GM12878 (cell line): ENCODE measurements around the gene GMDS. TPM values are rescaled to one million over a fixed set of nuclear protein-coding genes. Genes with fewer than 3 reads are reported as not detected.

ENCODE experiments used
- ATAC-seq: fragments of 200-7000 bp; cut with Tn5 transposase; 3 replicates; pipeline ENCODE4 v1.9.1; 2020; ENCODE audit warnings: mild to moderate bottlenecking, moderate library complexity
- BruUV-seq: library from RNA; stranded (reverse); fragments of 400-500 nt; replicated peaks from 2 replicates; lab custom pipeline; 2021; lab: Mats Ljungman, UMichigan
- CTCF ChIA-PET: fragments of 300-600 bp; sonication (Branson Sonifier 250); formaldehyde crosslinking; extraction: SDS; loops from one replicate; lab custom pipeline; 2021; ENCODE audit warnings: inconsistent platforms; lab: Yijun Ruan, JAX
- POLR2A ChIA-PET: fragments of 350-600 bp; formaldehyde crosslinking; extraction: SDS; loops from one replicate; lab custom pipeline; 2021; ENCODE audit warnings: inconsistent platforms; lab: Charles Lee
- RAD21 ChIA-PET: fragments of 300-600 bp; sonication (Branson Sonifier 250); formaldehyde crosslinking; loops from one replicate; lab custom pipeline; 2023; ENCODE audit warnings: antibody characterized with exemption; ENCODE audit not compliant: unreplicated experiment; lab: Charles Lee
- SMC1A ChIA-PET: fragments of 300-600 bp; sonication (Branson Sonifier 250); formaldehyde crosslinking; loops from one replicate; lab custom pipeline; 2023; ENCODE audit not compliant: unreplicated experiment, uncharacterized antibody; lab: Charles Lee
- DNase-seq: peaks from one replicate; pipeline ENCODE4 v3.0.0-alpha.2; 2011; ENCODE audit warnings: low read depth, low spot score
- FAIRE-seq: peaks from 3 replicates; lab custom pipeline; 2011; peaks lifted over from hg19 to GRCh38; lab: Jason Lieb, UNC
- H2AFZ ChIP-seq: 2 replicates; pipeline ENCODE4 v1.6.0; 2011; ENCODE audit warnings: low read depth, low read length, control low read depth; ENCODE audit not compliant: control insufficient read depth
- H3K27ac ChIP-seq: 2 replicates; pipeline ENCODE4 v1.5.1; 2011; ENCODE audit warnings: control low read depth; ENCODE audit not compliant: control insufficient read depth, insufficient read depth
- H3K27me3 ChIP-seq, 2 experiments: replicated peaks in 1 of 2; 2 replicates each; pipeline versions ENCODE4 v1.6.0 to v1.6.1; 2011; ENCODE audit warnings: low read length in 1 of 2; ENCODE audit not compliant: control insufficient read depth in 2 of 2, insufficient read depth in 2 of 2
- H3K36me3 ChIP-seq, 2 experiments: 2 replicates each; pipeline ENCODE4 v1.5.1; 2011; ENCODE audit warnings: low read length in 1 of 2; ENCODE audit not compliant: control insufficient read depth in 2 of 2, insufficient read depth in 2 of 2
- H3K4me1 ChIP-seq: 2 replicates; pipeline ENCODE4 v1.6.1; 2011; ENCODE audit warnings: mild to moderate bottlenecking, low read length, moderate library complexity, mixed read lengths; ENCODE audit not compliant: control insufficient read depth, insufficient read depth
- H3K4me2 ChIP-seq: 2 replicates; pipeline ENCODE4 v1.6.0; 2011; ENCODE audit warnings: control low read depth; ENCODE audit not compliant: control insufficient read depth, insufficient read depth
- H3K4me3 ChIP-seq: fragments of 200-600 bp; sonication (generic); 2 replicates; pipeline ENCODE4 v1.5.1; 2016
- H3K79me2 ChIP-seq: 2 replicates; pipeline ENCODE4 v1.6.0; 2011; ENCODE audit warnings: low read length; ENCODE audit not compliant: control insufficient read depth, insufficient read depth
- H3K9ac ChIP-seq: 2 replicates; pipeline ENCODE4 v1.8.0; 2011; ENCODE audit warnings: low read length, control low read depth, mixed read lengths; ENCODE audit not compliant: control insufficient read depth, insufficient read depth
- H3K9me3 ChIP-seq: replicated peaks from 3 replicates; pipeline ENCODE4 v1.5.1; 2011; ENCODE audit warnings: mild to moderate bottlenecking, low read length; ENCODE audit not compliant: control insufficient read depth, insufficient read depth
- H4K20me1 ChIP-seq: 2 replicates; pipeline ENCODE4 v1.6.0; 2011; ENCODE audit not compliant: control insufficient read depth, insufficient read depth
- CBFB ChIP-seq: IDR thresholded peaks from 2 replicates; pipeline ENCODE4 v1.6.1; 2016; ENCODE audit warnings: antibody characterized with exemption, low read depth
- CBX3 ChIP-seq: fragments of 200-600 bp; sonication (generic); IDR thresholded peaks from 2 replicates; pipeline ENCODE4 v1.6.1; 2016; ENCODE audit warnings: low read depth, borderline replicate concordance
- FOXM1 ChIP-seq: IDR thresholded peaks from 2 replicates; pipeline ENCODE4 v1.6.1; 2012; ENCODE audit warnings: low read depth, mild to moderate bottlenecking, inconsistent platforms, low read length, moderate library complexity
- GABPA ChIP-seq: IDR thresholded peaks from 2 replicates; pipeline ENCODE4 v1.6.1; 2014; ENCODE audit warnings: antibody characterized with exemption, low read depth, mild to moderate bottlenecking, inconsistent platforms
- JUND ChIP-seq: IDR thresholded peaks from 2 replicates; pipeline ENCODE4 v1.6.1; 2012; ENCODE audit warnings: low read depth, mild to moderate bottlenecking, low read length, improper control_type of control experiment, moderate library complexity
- RELB ChIP-seq: fragments of 450-650 bp; IDR thresholded peaks from 2 replicates; pipeline ENCODE4 v1.6.1; 2017; ENCODE audit warnings: low read depth, mild to moderate bottlenecking, moderate library complexity
- TCF7 ChIP-seq: IDR thresholded peaks from 2 replicates; pipeline ENCODE4 v1.6.1; 2014; ENCODE audit warnings: antibody characterized with exemption, borderline replicate concordance
- USF1 ChIP-seq: IDR thresholded peaks from 2 replicates; pipeline ENCODE4 v1.6.1; 2011; ENCODE audit warnings: borderline replicate concordance, low read depth, mild to moderate bottlenecking, moderate library complexity, mixed read lengths, low read length; ENCODE audit not compliant: insufficient read depth; ENCODE audit errors: extremely low read length
- ZNF274 ChIP-seq: IDR thresholded peaks from one replicate; pipeline ENCODE4 v1.8.0; 2011; ENCODE audit not compliant: insufficient read length, insufficient read depth
- ZSCAN29 ChIP-seq: fragments of 450-650 bp; IDR thresholded peaks from 2 replicates; pipeline ENCODE4 v1.6.1; 2017; ENCODE audit warnings: mild to moderate bottlenecking, moderate library complexity
- WGBS: methylation state at CpG from one replicate; pipeline ENCODE4 v1.1.6; 2016; ENCODE audit warnings: low lambda C conversion rate; ENCODE audit not compliant: insufficient replicate concordance, insufficient coverage; ENCODE audit errors: missing lambda C conversion rate; 5-methylcytosine and 5-hydroxymethylcytosine counted together
- in situ Hi-C: fragments of 300-500 bp; cut with MboI; formaldehyde crosslinking; loops from 9 replicates; pipeline ENCODE4 v1.14.3; 2018; ENCODE audit warnings: mixed read lengths
- intact Hi-C: fragments of 100-400 bp; cut with micrococcal nuclease; formaldehyde crosslinking; loops from one replicate; pipeline ENCODE4 v1.14.2; 2022; ENCODE audit not compliant: unreplicated experiment
- polyA plus RNA-seq, 11 experiments: library from polyadenylated mRNA; depleted of rRNA in 4 of 11; unstranded in 6 of 11; stranded (reverse) in 5 of 11; fragments of >200 nt; fragmentation: Nextera tagmentation in 4 of 11; fragmentation: Illumina TruSeq in 1 of 11; extraction: Ambion mirVana in 4 of 11; extraction: Trizol in 1 of 11; gene quantifications; 1 replicate in 1 of 11; 2 replicates in 10 of 11; pipeline versions ENCODE4 v1.2.1 to v1.2.3, GENCODE V29; 2011 to 2016; ENCODE audit warnings: inconsistent platforms in 2 of 11, missing spikeins in 2 of 11, low read depth in 1 of 11
- total RNA-seq, 4 experiments: library from RNA; depleted of rRNA in 3 of 4; stranded (reverse); fragments of >200 nt in 3 of 4; fragmentation: Illumina TruSeq in 1 of 4; extraction: Trizol in 1 of 4; gene quantifications; 2 replicates each; pipeline versions ENCODE4 v1.2.1 to v1.2.3, GENCODE V29; 2013 to 2021
- TF ChIP-seq, protein P1 (sequence below): fragments of 450-650 bp; IDR thresholded peaks from 2 replicates; pipeline ENCODE4 v1.6.1; 2017; ENCODE audit warnings: mild to moderate bottlenecking, low read depth, inconsistent platforms; ENCODE audit not compliant: poor library complexity, severe bottlenecking
- TF ChIP-seq, protein P2 (sequence below): IDR thresholded peaks from 2 replicates; pipeline ENCODE4 v1.6.1; 2011; ENCODE audit warnings: low read depth, low read length, improper control_type of control experiment, borderline replicate concordance

GMDS gene
- total and polyA plus RNA-seq, 10 of the 15 experiments (the other 5 are each of a cell fraction or from before 2014, with no cell fraction given): 0.61 to 53.8 (median 29.3) TPM

- H3K36me3 ChIP-seq: no peaks in the 10 kb centered on the region
- no peak overlapping the region for H3K4me3 ChIP-seq
- intact Hi-C loops (loop anchor here (5.0 kb wide), 1 partner anchor 184 kb away; no protein-coding TSS in a partner anchor), in situ Hi-C loops (no loop called here)
- ChIA-PET CTCF (no interaction called here), POLR2A (no interaction called here), SMC1A (interaction anchor here (1.6 kb wide), 1 partner anchor 491 kb away, joined by 5 read pairs; no protein-coding TSS in a partner anchor), RAD21 (interaction anchor here (0.6 kb wide), 1 partner anchor 419 kb away, joined by 4 read pairs; no protein-coding TSS in a partner anchor)
- H3K9ac ChIP-seq: no peak overlapping the region
- peaks cover 7% of the 10 kb centered on the region in 2 experiments; a peak in 3 of 4 replicates for H3K27me3 ChIP-seq
- no TSS peak for BruUV-seq
- FAIRE-seq (no peak), ATAC-seq (no peak), DNase-seq (no peak)
- no peak overlapping the region for H3K4me2 ChIP-seq
- WGBS: 37% methylated on average over 3 of the region's 3 CpGs
- H4K20me1 ChIP-seq: 0 out of 2 replicates have a peak, but pooled peaks cover 3% of the 10 kb centered on the region
- H3K9me3 ChIP-seq: no peaks in the 10 kb centered on the region; the same call in 2 of the 3 replicates
- peaks cover 3% of the 10 kb centered on the region; the same call in 1 of the 2 replicates for H3K4me1 ChIP-seq
- no peaks in the 10 kb centered on the region for H3K79me2 ChIP-seq
- TF ChIP-seq GABPA (no peak), CBFB (no peak), RELB (no peak), ZNF274 (no peak), JUND (no peak), CBX3 (no peak), TCF7 (no peak), USF1 (no peak), FOXM1 (no peak), ZSCAN29 (no peak)
- TF ChIP-seq, protein P1, sequence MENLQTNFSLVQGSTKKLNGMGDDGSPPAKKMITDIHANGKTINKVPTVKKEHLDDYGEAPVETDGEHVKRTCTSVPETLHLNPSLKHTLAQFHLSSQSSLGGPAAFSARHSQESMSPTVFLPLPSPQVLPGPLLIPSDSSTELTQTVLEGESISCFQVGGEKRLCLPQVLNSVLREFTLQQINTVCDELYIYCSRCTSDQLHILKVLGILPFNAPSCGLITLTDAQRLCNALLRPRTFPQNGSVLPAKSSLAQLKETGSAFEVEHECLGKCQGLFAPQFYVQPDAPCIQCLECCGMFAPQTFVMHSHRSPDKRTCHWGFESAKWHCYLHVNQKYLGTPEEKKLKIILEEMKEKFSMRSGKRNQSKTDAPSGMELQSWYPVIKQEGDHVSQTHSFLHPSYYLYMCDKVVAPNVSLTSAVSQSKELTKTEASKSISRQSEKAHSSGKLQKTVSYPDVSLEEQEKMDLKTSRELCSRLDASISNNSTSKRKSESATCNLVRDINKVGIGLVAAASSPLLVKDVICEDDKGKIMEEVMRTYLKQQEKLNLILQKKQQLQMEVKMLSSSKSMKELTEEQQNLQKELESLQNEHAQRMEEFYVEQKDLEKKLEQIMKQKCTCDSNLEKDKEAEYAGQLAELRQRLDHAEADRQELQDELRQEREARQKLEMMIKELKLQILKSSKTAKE: no peak
- TF ChIP-seq, protein P2, sequence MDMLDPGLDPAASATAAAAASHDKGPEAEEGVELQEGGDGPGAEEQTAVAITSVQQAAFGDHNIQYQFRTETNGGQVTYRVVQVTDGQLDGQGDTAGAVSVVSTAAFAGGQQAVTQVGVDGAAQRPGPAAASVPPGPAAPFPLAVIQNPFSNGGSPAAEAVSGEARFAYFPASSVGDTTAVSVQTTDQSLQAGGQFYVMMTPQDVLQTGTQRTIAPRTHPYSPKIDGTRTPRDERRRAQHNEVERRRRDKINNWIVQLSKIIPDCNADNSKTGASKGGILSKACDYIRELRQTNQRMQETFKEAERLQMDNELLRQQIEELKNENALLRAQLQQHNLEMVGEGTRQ: no peak
- H2AFZ ChIP-seq: no peak overlapping the region
- H3K27ac ChIP-seq: no peak overlapping the region
Measured at GRCh38 chr6:1613346-1613687, 632.1 kb downstream of the GMDS start.
